ENCODE data around the gene KRT13.

Gene KRT13

GRCh38 chr17:41519501-41520224 lies 14.3 kb upstream of the KRT13 start:
- no peak for DNase-seq (ENCODE audit: low spot score)

- DNase-seq (ENCODE audit: low spot score): no peak
Measured at GRCh38 chr17:41518789-41519449, 13.5 kb upstream of the KRT13 start, which contains the start of gene KRT15. Gene KRT15 (minus strand): TSS chr17:41518890. CDS start chr17:41518827, 63 bp downstream.

DNA sequence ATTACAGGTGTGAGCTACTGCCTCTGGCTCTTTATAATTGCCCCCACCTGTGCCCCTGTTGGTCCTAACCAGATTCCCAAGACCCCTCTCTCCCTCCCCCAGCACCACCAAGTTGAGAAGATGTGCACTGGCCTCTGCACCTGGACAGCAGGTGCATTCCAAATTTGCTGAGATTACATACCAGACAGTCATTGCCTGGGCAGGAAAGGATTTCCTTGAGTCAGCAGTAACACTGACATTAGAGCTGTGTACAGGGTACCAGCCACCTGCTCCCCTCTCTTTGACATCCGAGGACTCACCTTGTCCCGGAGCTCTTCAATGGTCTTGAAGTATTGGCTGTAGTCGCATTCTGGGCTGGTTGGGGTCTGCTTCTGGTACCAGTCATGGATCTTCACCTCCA lies 12.6 kb upstream of the KRT13 start:
- DNase-seq (ENCODE audit: low spot score): no peak

DNA sequence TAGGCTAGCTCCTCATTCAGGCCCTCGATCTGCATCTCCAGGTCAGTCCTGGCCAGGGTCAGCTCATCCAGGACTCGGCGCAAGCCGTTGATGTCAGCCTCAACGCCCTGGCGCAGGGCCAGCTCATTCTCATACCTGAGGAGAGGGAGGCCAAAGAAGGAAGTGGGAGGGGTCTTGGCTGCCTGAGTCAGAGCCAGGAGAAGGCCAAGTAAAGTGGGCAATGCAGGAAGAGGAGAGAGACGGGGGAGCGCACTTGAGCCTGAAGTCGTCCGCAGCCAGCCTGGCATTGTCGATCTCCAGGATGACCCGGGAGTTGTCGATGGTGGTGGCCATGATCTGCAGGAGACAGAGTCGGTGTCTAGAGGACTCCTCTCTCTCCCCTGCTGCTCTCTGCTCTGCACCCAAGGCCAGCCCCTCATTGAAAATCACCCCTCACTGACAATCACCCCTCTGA lies 11.4 kb upstream of the KRT13 start:
- no peak for DNase-seq (ENCODE audit: low spot score)

GRCh38 chr17:41516147-41516829 lies 10.9 kb upstream of the KRT13 start:
- no peak for DNase-seq (ENCODE audit: low spot score)

GRCh38 chr17:41513168-41513547 lies 7.7 kb upstream of the KRT13 start:
- no peak for DNase-seq (ENCODE audit: low spot score)

DNA sequence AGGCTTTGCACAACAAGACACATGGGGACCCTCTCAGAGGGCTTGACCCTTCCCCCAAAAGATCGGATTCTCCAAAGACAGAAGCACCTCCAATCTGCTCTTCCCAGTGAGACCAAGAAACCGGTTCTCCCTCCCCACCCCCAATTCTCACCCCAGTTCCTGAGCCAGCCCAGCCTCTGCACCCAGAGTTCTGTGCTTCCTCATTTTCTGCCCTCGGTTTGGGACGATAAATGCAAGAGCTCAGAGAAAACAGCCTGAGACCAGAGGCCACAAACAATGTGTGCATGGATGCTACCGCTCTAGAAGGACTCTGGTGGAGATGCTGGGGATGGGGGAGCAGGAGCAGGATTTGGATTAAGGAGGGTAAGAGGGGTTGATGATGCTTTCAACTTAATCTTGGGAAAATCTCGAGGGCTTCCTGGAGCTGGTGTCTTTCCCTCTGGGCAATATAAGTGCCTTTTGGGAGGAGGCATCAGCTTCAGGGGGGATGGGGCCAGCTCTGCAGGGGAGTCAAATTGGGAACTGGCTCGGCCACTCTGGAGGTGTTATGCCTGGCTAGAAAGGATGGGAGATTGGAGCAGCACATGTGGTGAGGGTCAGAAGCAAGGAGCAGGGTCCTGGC lies 7.2 kb upstream of the KRT13 start:
- no peak for DNase-seq (ENCODE audit: low spot score)

GRCh38 chr17:41511716-41512115 lies 6.3 kb upstream of the KRT13 start:
- no peak for DNase-seq (ENCODE audit: low spot score)

DNA sequence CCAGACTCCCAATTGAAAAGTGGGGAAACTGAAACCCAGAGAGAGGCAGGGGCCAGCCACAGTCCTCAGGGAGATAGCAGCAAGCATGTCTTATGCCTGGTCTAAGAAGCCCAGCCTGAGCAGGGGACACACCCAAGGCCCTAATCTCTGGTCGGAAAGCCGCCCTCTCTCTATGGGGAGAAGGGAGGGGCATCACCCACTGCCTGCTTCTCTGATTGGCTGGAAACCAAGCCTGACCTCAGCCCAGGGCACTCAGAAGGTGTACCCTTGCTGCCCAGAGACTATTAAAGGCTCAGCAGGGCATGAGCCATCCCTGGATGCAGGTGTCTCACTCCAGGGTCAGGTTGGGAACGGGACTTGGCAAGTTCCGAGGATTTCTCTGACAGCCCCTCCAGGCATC lies 5.7 kb upstream of the KRT13 start:
- DNase-seq (ENCODE audit: low spot score): no peak

GRCh38 chr17:41510251-41511065 lies 5.0 kb upstream of the KRT13 start:
- no peak for DNase-seq (ENCODE audit: low spot score)

DNA sequence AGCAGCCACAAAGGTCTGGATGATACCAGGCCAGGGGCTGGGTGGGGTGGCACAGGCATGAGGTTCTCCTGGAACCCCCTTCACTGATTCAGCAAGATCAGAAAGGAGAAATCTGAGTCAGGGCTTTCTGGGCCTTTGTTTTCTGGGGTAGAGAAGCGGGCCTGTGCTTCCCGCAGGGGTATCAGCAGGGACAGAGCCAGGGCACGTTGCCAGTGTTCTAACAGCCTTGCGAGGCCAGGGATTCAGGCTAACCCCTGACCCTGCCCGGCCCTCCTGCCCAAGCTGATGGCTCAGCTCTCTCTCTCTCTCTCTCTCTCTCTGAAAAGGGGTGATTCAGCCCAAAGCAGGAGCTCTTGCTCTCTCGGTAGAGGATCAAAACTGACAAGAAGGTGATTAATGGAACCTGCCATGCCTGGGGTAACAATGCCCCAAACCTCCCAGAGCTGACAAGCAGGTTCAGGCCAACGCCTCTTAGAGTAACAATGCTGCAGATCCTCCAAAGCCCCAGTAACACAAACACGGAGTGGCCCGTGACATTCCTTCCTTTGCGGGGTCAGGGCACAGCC lies 2.0 kb upstream of the KRT13 start:
- no peak for DNase-seq (ENCODE audit: low spot score)

DNA sequence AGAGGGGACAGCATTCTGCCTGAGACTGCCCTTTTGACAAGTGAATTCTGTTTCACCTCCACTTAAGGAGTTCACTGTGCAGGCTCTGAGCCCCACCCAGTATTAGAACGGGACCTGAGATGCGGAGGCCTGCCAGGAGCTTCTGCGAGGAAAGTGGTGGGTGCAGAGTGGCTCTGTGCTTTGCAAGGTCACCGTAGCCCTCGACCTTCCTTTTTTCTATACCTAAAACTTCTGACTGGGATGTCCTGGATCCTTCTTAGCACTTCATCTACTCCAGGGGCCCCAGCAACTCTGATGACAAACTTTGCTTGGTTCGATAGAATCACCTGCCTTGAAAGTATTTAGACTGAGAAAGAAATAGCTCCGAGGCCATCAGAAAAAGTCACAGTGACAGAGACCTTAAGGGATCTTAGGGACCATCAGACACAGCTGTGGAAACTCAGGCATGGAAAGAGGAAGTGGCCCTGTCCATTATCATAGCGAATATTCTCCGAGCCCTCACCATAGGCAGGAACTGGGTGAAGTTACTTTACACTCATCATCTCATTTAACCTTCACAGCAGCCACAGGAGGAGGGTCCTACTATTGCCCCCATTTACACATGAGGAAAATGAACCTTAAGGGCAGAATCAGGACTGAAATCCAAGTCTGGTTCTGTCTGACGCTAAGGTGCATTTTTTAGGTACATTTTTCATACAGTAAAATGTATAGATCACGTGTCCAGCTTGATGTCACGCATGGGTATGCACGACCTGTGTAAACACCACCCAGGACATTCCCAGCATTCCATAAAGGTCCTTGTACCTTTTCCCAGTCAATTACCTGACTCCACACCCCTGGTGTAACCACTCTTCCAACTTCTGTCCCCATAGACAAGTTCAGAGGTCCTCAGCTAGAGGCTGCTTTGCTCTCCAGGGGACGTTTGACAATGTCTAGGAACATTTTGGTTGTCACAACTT lies 676 bp upstream of the KRT13 start:
- DNase-seq (ENCODE audit: low spot score): no peak

- DNase-seq (ENCODE audit: low spot score): no peak
Measured at GRCh38 chr17:41504246-41504977, 1.0 kb downstream of the KRT13 start.

- no peak for DNase-seq (ENCODE audit: low spot score)
Measured at GRCh38 chr17:41503202-41503601, 2.2 kb downstream of the KRT13 start.

GRCh38 chr17:41500131-41500911 lies 5.1 kb downstream of the KRT13 start:
- no peak for DNase-seq (ENCODE audit: low spot score)

DNA sequence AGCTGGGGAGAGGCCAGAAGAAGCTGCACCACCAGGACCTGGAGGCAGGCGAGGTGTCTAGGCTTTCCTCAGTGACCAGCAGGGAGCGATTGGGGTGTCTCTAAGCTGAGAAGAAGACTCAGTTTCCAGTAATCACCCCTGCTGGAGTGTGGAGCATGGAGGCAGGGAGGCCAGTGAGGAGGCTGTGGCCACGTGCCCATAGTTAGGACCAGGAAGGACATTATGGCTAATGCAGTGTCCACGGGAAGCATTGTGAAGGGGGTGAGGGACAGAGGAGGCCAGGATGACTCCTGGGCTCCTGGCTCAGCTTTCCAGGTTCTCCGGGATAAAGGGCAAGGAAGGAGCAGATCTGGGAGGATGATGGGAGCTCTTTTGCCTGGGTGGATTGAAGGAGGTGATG lies 5.7 kb downstream of the KRT13 start:
- no peak for DNase-seq (ENCODE audit: low spot score)

DNA sequence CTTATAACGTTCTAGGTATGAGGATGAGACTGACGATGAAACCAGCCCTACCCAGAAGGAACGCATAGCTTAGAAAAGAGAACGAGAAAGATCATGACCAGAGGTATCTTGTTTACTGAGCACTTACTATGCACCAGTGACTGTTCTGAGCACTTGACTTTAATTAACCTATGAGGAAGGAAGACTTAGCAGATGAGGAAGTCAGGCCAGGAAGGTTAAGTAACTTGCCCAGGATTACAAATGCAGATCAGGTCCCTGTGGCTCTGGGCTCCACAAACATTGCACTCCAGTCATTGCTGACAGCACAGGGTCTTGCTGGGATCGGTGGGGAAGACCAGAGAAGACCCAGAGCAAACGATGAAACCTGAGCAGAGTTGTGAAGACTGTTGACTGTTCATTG lies 7.1 kb downstream of the KRT13 start:
- no peak for DNase-seq (ENCODE audit: low spot score)

DNA sequence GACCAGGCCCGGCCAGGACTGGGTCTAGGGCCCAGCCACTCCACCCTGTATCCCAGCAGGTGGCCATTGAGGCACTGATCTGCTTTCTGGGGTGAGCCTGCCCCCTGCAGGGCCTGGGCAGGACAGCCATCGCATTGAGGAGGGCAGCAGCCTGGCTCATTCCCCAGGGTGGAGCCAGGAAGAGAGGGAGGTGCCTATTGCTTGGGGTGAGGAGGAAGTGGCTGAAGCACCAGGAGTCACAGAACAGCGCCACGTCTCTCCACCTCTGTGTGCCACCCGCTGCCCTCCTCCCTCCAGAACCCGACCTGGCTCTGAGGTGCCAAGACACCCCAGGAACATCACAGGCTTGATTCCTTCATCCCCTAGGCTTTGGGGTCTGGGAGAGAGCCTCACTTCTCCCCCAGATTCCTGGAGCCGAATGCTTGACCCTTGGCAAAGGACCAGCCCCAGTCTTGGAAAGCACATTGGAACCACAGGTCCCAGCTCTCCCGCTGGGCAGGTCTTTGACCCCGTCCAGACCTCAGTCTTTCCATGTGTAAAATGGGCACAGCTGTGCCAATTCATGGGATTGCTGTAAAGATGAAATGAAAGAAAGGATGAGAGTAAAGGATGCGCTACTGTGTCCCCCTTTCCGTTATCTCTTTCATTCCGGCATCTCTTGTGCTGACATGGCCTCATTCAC lies 8.5 kb downstream of the KRT13 start:
- peak; percentile 64 for DNase-seq (ENCODE audit: low spot score)
